Fibroblast of pulmonary artery (primary cell): Measurements from ENCODE around the gene BNIP1.

Experiments used
- DNase-seq: peaks from one replicate; pipeline ENCODE4 v3.0.0-alpha.2; 2010; ENCODE audit warnings: low read depth
- H3K4me3 ChIP-seq: replicated peaks from 2 replicates; pipeline ENCODE4 v1.5.1; 2011; ENCODE audit warnings: low read depth, mild to moderate bottlenecking, control low read depth, low read length, moderate library complexity
- TF ChIP-seq, protein P1 (sequence below): IDR thresholded peaks from 2 replicates; pipeline ENCODE4 v1.5.1; 2011; ENCODE audit warnings: mild to moderate bottlenecking, control low read depth, low read length, inconsistent platforms; ENCODE audit errors: missing control alignments

BNIP1 gene

GRCh38 chr5:173163219-173163618, 18.9 kb downstream of the BNIP1 start:
- no peak overlapping the region for H3K4me3 ChIP-seq
- TF ChIP-seq, protein P1, sequence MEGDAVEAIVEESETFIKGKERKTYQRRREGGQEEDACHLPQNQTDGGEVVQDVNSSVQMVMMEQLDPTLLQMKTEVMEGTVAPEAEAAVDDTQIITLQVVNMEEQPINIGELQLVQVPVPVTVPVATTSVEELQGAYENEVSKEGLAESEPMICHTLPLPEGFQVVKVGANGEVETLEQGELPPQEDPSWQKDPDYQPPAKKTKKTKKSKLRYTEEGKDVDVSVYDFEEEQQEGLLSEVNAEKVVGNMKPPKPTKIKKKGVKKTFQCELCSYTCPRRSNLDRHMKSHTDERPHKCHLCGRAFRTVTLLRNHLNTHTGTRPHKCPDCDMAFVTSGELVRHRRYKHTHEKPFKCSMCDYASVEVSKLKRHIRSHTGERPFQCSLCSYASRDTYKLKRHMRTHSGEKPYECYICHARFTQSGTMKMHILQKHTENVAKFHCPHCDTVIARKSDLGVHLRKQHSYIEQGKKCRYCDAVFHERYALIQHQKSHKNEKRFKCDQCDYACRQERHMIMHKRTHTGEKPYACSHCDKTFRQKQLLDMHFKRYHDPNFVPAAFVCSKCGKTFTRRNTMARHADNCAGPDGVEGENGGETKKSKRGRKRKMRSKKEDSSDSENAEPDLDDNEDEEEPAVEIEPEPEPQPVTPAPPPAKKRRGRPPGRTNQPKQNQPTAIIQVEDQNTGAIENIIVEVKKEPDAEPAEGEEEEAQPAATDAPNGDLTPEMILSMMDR: no peak
- DNase-seq: peak; percentile 48

GRCh38 chr5:173165177-173166016, 21.1 kb downstream of the BNIP1 start:
- DNase-seq: no peak
- no peak overlapping the region for H3K4me3 ChIP-seq
- TF ChIP-seq, protein P1: no peak

DNA sequence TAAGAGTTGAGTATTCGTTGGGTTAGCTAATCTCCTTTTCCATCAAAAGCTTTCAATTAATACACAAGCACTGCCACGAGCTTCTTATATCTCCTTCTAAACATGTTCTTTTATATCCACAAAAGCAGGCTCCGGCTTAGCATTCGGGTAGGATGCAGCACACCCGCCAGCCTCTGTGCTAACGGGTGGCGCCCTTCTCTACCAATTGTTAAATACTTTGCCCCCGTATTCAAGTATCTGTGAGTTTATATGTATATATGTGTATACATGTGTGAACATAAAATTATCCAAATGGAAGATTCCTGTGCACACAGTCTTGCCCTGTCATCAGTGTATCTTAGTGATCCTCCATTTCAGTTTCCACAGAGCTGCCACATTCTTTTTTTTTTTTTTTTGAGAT, 27.8 kb downstream of the BNIP1 start:
- TF ChIP-seq, protein P1: no peak
- H3K4me3 ChIP-seq: no peak overlapping the region
- no peak for DNase-seq

DNA sequence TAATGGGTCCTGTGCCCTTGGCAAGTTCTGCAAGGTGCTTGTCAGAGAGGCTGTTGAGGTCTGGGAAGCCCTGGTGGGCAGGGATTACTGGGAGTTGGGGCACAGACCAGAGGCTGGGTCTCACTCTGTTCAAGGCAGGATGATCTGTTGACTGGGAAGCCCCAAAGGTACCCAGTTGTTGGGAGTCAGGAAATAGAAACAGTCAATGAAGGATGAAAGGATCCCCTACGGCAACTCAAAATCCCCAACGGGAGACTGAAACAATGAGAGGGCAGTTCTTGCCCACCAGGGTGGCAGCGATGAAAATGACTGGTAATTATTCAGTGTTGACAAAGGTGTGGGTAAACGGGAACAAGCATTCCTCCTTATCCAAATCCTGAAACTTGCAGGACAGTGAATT, 31.2 kb downstream of the BNIP1 start:
- H3K4me3 ChIP-seq: no peak overlapping the region
- DNase-seq: no peak
- TF ChIP-seq, protein P1: no peak

DNA sequence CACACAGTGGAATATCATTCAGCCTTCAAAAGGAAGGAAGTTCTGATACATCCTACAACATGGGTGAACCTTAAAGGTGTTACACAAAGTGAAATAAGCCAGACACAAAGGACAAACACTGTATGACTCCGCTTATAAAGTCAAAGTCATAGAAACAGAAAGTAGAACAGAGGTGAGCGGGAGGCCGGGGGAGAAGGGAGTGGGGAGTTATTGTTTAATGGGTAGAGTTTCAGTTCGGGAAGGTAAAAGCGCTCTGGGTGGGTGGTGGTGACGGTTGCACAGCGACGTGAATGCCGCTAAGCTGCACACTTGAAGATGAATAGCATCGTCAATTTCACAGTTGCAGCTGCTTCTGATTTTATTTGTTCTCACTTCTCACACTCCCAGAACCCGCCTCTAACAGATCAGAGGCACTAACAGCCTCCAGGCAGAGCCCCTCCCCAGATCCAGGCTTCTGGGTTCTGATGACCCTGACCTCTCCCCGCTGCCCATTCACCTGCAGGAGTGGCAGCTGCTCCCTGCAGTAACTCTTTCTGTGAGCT, 34.1 kb downstream of the BNIP1 start:
- no peak overlapping the region for H3K4me3 ChIP-seq
- DNase-seq: no peak
- TF ChIP-seq, protein P1: no peak

- H3K4me3 ChIP-seq: no peak overlapping the region
- no peak for DNase-seq
- TF ChIP-seq, protein P1: no peak
These were observed 36.0 kb downstream of the BNIP1 start for GRCh38 chr5:173180331-173180730.
